ENCODE data around the gene MOB1A. TPM values are rescaled to one million over a fixed set of nuclear protein-coding genes. Genes with fewer than 3 reads are reported as not detected.
A peak's percentile ranks its signal among the peaks of the same experiment; 100 is the strongest.

MOB1A gene
- total and polyA plus RNA-seq, 2 of the 13 experiments (the other 11 are each of a cell fraction or from before 2014, with no cell fraction given), result 48.2 to 139 TPM

GRCh38 chr2:74221091-74221490 is 42.4 kb upstream of the MOB1A start:
- Histone ChIP-seq H3K4me1 (ENCODE audit: insufficient read depth, low read length) (peaks cover 16% of the 10 kb centered on the region), H3K4me2 (ENCODE audit: low read depth, low read length) (no peak overlapping the region), H3K27me3 (ENCODE audit: control insufficient read depth in 1 of 2, insufficient read depth in 2 of 2, low read length in 2 of 2) (peaks cover 0 to 4% of the 10 kb centered on the region in 2 experiments; a peak in 1 of 5 replicates), H3K36me3 (replicated peaks in 1 of 2; ENCODE audit: control insufficient read depth in 1 of 2, insufficient read depth in 2 of 2, low read length in 2 of 2) (peaks cover 0 to 14% of the 10 kb centered on the region in 2 experiments; a peak in 2 of 5 replicates), H3K9ac (ENCODE audit: insufficient read depth, low read depth, low read length) (no peak overlapping the region), H3K79me2 (ENCODE audit: insufficient read depth, low read length) (no peaks in the 10 kb centered on the region), H2AFZ (ENCODE audit: low read length) (no peak overlapping the region), H3K27ac (ENCODE audit: extremely low read length, insufficient read depth, low read length) (no peak overlapping the region), H4K20me1 (ENCODE audit: insufficient read depth, low read length) (peaks cover 5% of the 10 kb centered on the region; the same call in 1 of the 2 replicates), H3K9me3 (ENCODE audit: low read length) (no peaks in the 10 kb centered on the region), H3K4me3 (replicated peaks in 1 of 3; ENCODE audit: insufficient read depth in 1 of 3, low read depth in 2 of 3, low read length in 3 of 3) (no peak overlapping the region)
- ChIA-PET POLR2A (interaction anchor here (1.3 kb wide), 1 partner anchor 15 kb away, joined by 3 read pairs; no protein-coding TSS in a partner anchor), CTCF (ENCODE audit: low intra/inter-chr PET ratio, low total read pairs) (no interaction called here)
- FAIRE-seq, result no peak
- in situ Hi-C loops (cut with HindIII; ENCODE audit: extremely low pct_ligation_motif_present, low pct_unique_long_range_greater_than_20kb), result no loop called here
- TF ChIP-seq NFIB (CRISPR knock-in tag; IDR thresholded peaks at IDR 0.05; ENCODE audit: borderline replicate concordance) (no peak), MAFK (conservative IDR thresholded peaks at IDR 0.05 in 1 of 2, IDR thresholded peaks at IDR 0.05 in 1 of 2; ENCODE audit: low read length in 2 of 2) (peak in 1 of 2 experiments; percentile 8; a peak in 1 of 4 replicates)
- no peak for ATAC-seq
- no peak for DNase-seq (ENCODE audit: low spot score)
- 87% methylated on average over 6 of the region's 6 CpGs for whole genome bisulfite sequencing (ENCODE audit: low lambda C conversion rate)
- no TSS peak for BruUV-seq (replicated peaks)
- intact Hi-C loops (cut with micrococcal nuclease; ENCODE audit: unreplicated experiment), result no loop called here

DNA sequence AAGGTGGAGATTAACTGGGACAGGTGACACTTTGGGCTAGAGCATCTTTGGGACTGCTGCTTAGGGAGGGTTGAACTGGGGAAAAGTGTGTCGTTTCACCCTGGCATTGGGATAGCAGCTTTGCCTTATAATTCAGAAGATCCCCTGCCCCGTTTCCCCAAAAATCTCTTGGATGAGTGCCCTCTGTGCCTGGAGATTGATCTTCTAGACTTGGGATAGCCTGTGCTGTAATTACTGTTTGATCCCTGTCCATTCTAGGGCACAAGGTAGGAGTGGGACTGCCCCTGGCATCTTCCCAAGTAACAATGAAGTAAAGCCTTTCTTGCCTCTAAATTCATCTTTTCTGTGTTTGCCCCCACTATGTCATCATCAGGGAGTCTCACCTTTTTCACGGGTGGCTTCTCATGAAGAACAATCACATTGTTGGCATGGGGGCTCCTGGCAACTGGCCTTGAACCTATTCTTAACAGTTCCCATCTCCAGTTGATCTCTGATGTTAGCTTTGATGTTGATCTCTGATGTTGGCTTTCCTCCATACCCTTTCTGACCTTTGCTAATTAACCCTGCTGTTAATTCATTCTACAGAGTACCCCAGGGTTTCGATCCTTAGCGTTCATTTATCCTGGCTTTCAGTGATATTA is 41.3 kb upstream of the MOB1A start:
- FAIRE-seq (peak; percentile 12), DNase-seq (ENCODE audit: low spot score) (peak; percentile 41), ATAC-seq (no peak)
- CTCF ChIA-PET (ENCODE audit: low intra/inter-chr PET ratio, low total read pairs), result no interaction called here
- Histone ChIP-seq H2AFZ (ENCODE audit: low read length) (no peak overlapping the region), H3K4me2 (ENCODE audit: low read depth, low read length) (no peak overlapping the region), H3K27me3 (ENCODE audit: control insufficient read depth in 1 of 2, insufficient read depth in 2 of 2, low read length in 2 of 2) (no peaks in the 10 kb centered on the region; a peak in 1 of 5 replicates), H3K27ac (ENCODE audit: extremely low read length, insufficient read depth, low read length) (no peak overlapping the region), H4K20me1 (ENCODE audit: insufficient read depth, low read length) (peaks cover 5% of the 10 kb centered on the region; the same call in 1 of the 2 replicates), H3K9me3 (ENCODE audit: low read length) (no peaks in the 10 kb centered on the region), H3K79me2 (ENCODE audit: insufficient read depth, low read length) (no peaks in the 10 kb centered on the region), H3K36me3 (replicated peaks in 1 of 2; ENCODE audit: control insufficient read depth in 1 of 2, insufficient read depth in 2 of 2, low read length in 2 of 2) (peaks cover 2 to 15% of the 10 kb centered on the region in 2 experiments; a peak in 2 of 5 replicates), H3K4me3 (replicated peaks in 1 of 3; ENCODE audit: insufficient read depth in 1 of 3, low read depth in 2 of 3, low read length in 3 of 3) (no peak overlapping the region), H3K4me1 (ENCODE audit: insufficient read depth, low read length) (peaks cover 16% of the 10 kb centered on the region), H3K9ac (ENCODE audit: insufficient read depth, low read depth, low read length) (no peak overlapping the region)
- POLR2A ChIA-PET, result interaction anchor here (1.3 kb wide), 1 partner anchor 14 kb away, joined by 3 read pairs; no protein-coding TSS in a partner anchor
- in situ Hi-C loops (cut with HindIII; ENCODE audit: extremely low pct_ligation_motif_present, low pct_unique_long_range_greater_than_20kb), result no loop called here
- intact Hi-C loops (cut with micrococcal nuclease; ENCODE audit: unreplicated experiment), result no loop called here
- TF ChIP-seq RARA (CRISPR knock-in tag; IDR thresholded peaks at IDR 0.05) (peak; percentile 43; the same call in 1 of the 2 replicates), HOXA9 (CRISPR knock-in tag; IDR thresholded peaks at IDR 0.05; ENCODE audit: borderline replicate concordance) (no peak), RBM22 (optimal IDR thresholded peaks at IDR 0.05; ENCODE audit: low read length) (peak; percentile 75), NR2F1 (CRISPR knock-in tag; IDR thresholded peaks at IDR 0.05) (peak in 1 of 2 experiments; percentile 50; a peak in 1 of 4 replicates), SOX6 (IDR thresholded peaks at IDR 0.05) (no peak), SOX6 (CRISPR knock-in tag; IDR thresholded peaks at IDR 0.05) (peak; percentile 60), SOX13 (IDR thresholded peaks at IDR 0.05) (no peak), SOX13 (CRISPR knock-in tag; conservative IDR thresholded peaks at IDR 0.05 in 1 of 2, IDR thresholded peaks at IDR 0.05 in 1 of 2) (peak in 1 of 2 experiments; percentile 65; a peak in 2 of 4 replicates), TCF7 (IDR thresholded peaks at IDR 0.05; ENCODE audit: low read depth) (peak; percentile 34; the same call in 1 of the 2 replicates), POLR2G (IDR thresholded peaks at IDR 0.05; ENCODE audit: low read depth, low read length) (peak; percentile 29), ZNF232 (CRISPR knock-in tag; IDR thresholded peaks at IDR 0.05; ENCODE audit: borderline replicate concordance) (no peak), SNAPC2 (CRISPR knock-in tag; IDR thresholded peaks at IDR 0.05) (no peak), NR2F6 (IDR thresholded peaks at IDR 0.05) (0 out of 2 replicates have a peak, but pooled peaks have one; percentile 25), NR2F6 (CRISPR knock-in tag; IDR thresholded peaks at IDR 0.05) (no peak)
- TF ChIP-seq, protein P1, sequence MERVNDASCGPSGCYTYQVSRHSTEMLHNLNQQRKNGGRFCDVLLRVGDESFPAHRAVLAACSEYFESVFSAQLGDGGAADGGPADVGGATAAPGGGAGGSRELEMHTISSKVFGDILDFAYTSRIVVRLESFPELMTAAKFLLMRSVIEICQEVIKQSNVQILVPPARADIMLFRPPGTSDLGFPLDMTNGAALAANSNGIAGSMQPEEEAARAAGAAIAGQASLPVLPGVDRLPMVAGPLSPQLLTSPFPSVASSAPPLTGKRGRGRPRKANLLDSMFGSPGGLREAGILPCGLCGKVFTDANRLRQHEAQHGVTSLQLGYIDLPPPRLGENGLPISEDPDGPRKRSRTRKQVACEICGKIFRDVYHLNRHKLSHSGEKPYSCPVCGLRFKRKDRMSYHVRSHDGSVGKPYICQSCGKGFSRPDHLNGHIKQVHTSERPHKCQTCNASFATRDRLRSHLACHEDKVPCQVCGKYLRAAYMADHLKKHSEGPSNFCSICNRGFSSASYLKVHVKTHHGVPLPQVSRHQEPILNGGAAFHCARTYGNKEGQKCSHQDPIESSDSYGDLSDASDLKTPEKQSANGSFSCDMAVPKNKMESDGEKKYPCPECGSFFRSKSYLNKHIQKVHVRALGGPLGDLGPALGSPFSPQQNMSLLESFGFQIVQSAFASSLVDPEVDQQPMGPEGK (CRISPR knock-in tag; IDR thresholded peaks at IDR 0.05), result 0 out of 2 replicates have a peak, but pooled peaks have one; percentile 16
- BruUV-seq (replicated peaks), result no TSS peak
- 65% methylated on average over 5 of the region's 5 CpGs for WGBS (ENCODE audit: low lambda C conversion rate)
